NCI-H1092 treated with DMSO at 0.1 percent for 48 hours (cell line): Measurements from ENCODE around the gene RASL10B.

Experiments used
- DNase-seq: peaks from one replicate; lab custom pipeline; 2025; lab: John Stamatoyannopoulos, UW

RASL10B gene

GRCh38 chr17:35717475-35717874 lies 14.0 kb upstream of the RASL10B start:
- no peak for DNase-seq

GRCh38 chr17:35723735-35724134 lies 7.7 kb upstream of the RASL10B start:
- no peak for DNase-seq

- DNase-seq = no peak
These were observed 6.4 kb upstream of the RASL10B start for GRCh38 chr17:35725058-35725457.

- no peak for DNase-seq
These were observed 5.7 kb upstream of the RASL10B start for GRCh38 chr17:35725802-35726126.

GRCh38 chr17:35726127-35726952 lies 5.1 kb upstream of the RASL10B start:
- no peak for DNase-seq

GRCh38 chr17:35726953-35727460 lies 4.4 kb upstream of the RASL10B start:
- DNase-seq = no peak

- no peak for DNase-seq
These were observed 3.8 kb upstream of the RASL10B start for GRCh38 chr17:35727635-35728034.

GRCh38 chr17:35728551-35728950 lies 2.9 kb upstream of the RASL10B start:
- DNase-seq = no peak

- DNase-seq = no peak
These were observed 2.0 kb upstream of the RASL10B start for GRCh38 chr17:35729405-35729833.

- DNase-seq = no peak
These were observed 936 bp upstream of the RASL10B start for GRCh38 chr17:35730400-35731005.

- no peak for DNase-seq
These were observed 722 bp downstream of the RASL10B start for GRCh38 chr17:35731917-35732805.

- no peak for DNase-seq
These were observed 1.3 kb downstream of the RASL10B start for GRCh38 chr17:35732806-35733136.

- DNase-seq = no peak
These were observed 1.9 kb downstream of the RASL10B start for GRCh38 chr17:35733366-35733765.

- DNase-seq = no peak
These were observed 3.0 kb downstream of the RASL10B start for GRCh38 chr17:35734396-35734795.

GRCh38 chr17:35735036-35735805 lies 3.8 kb downstream of the RASL10B start:
- no peak for DNase-seq

- DNase-seq = no peak
These were observed 4.8 kb downstream of the RASL10B start for GRCh38 chr17:35736236-35736635.

- DNase-seq = no peak
These were observed 7.2 kb downstream of the RASL10B start for GRCh38 chr17:35738519-35739133.

- no peak for DNase-seq
These were observed 8.8 kb downstream of the RASL10B start for GRCh38 chr17:35740216-35740615.

- DNase-seq = peak; percentile 10
These were observed 9.8 kb downstream of the RASL10B start for GRCh38 chr17:35740997-35741931.

GRCh38 chr17:35742496-35742895 lies 11.1 kb downstream of the RASL10B start:
- no peak for DNase-seq
